DND-41 (cell line): ENCODE data around the gene RNF41.
"Not testable (repeated sequence)": the region's sequence is repeated elsewhere in the genome, so short reads cannot be mapped to it uniquely, and the experiment has no call there.

Experiments
- ATAC-seq: fragments of 200-7000 bp; cut with Tn5 transposase; 3 replicates; pipeline ENCODE4 v1.9.1; 2021; ENCODE audit warnings: low read depth; ENCODE audit not compliant: insufficient read depth
- DNase-seq: peaks from one replicate; pipeline ENCODE4 v3.0.0-alpha.2; 2020
- H2AFZ ChIP-seq: 2 replicates; pipeline ENCODE4 v1.6.0; 2012; ENCODE audit warnings: low read depth, low read length
- H3K27ac ChIP-seq: 2 replicates; pipeline ENCODE4 v1.5.1; 2012; ENCODE audit warnings: low read length, inconsistent platforms
- H3K27me3 ChIP-seq: fragments of 200-600 bp; sonication (generic); 2 replicates; pipeline ENCODE4 v1.6.0; 2012; ENCODE audit warnings: low read length, mild to moderate bottlenecking, inconsistent platforms; ENCODE audit not compliant: insufficient read depth, poor library complexity
- H3K36me3 ChIP-seq: 2 replicates; pipeline ENCODE4 v1.5.1; 2012; ENCODE audit warnings: low read length, inconsistent platforms; ENCODE audit not compliant: insufficient read depth
- H3K4me1 ChIP-seq: 2 replicates; pipeline ENCODE4 v1.5.1; 2012; ENCODE audit warnings: mild to moderate bottlenecking, low read length; ENCODE audit not compliant: insufficient read depth
- H3K4me2 ChIP-seq: 2 replicates; pipeline ENCODE4 v1.6.0; 2012; ENCODE audit warnings: mild to moderate bottlenecking, moderate library complexity, low read length, inconsistent platforms; ENCODE audit not compliant: insufficient read depth
- H3K4me3 ChIP-seq, 2 experiments: fragments of 200-600 bp in 1 of 2; shearing (Covaris generic) in 1 of 2; 2 replicates each; pipeline ENCODE4 v1.5.1; 2012 to 2016; ENCODE audit warnings: inconsistent platforms in 2 of 2, low read length in 2 of 2, mild to moderate bottlenecking in 2 of 2, low read depth in 1 of 2, moderate library complexity in 1 of 2
- H3K79me2 ChIP-seq: 2 replicates; pipeline ENCODE4 v1.6.0; 2012; ENCODE audit warnings: low read length, inconsistent platforms; ENCODE audit not compliant: insufficient read depth
- H3K9ac ChIP-seq: 2 replicates; pipeline ENCODE4 v1.6.0; 2012; ENCODE audit warnings: low read depth, mild to moderate bottlenecking, inconsistent platforms, low read length, moderate library complexity
- H3K9me3 ChIP-seq: 2 replicates; pipeline ENCODE4 v1.5.1; 2012; ENCODE audit warnings: low read length, moderate library complexity, mild to moderate bottlenecking, inconsistent platforms; ENCODE audit not compliant: insufficient read depth, severe bottlenecking
- H4K20me1 ChIP-seq: 2 replicates; pipeline ENCODE4 v1.6.0; 2012; ENCODE audit warnings: low read length; ENCODE audit not compliant: insufficient read depth
- EZH2 ChIP-seq: IDR thresholded peaks from 3 replicates; pipeline ENCODE4 v1.6.1; 2012; ENCODE audit warnings: borderline replicate concordance, low read depth, mild to moderate bottlenecking, moderate library complexity, low read length, inconsistent platforms; ENCODE audit not compliant: severe bottlenecking
- TF ChIP-seq, protein P1 (sequence below): IDR thresholded peaks from 2 replicates; pipeline ENCODE4 v1.5.1; 2012; ENCODE audit warnings: borderline replicate concordance, low read length, moderate library complexity, mild to moderate bottlenecking; ENCODE audit not compliant: poor library complexity, severe bottlenecking; ENCODE audit errors: extremely low read depth

RNF41 gene

DNA sequence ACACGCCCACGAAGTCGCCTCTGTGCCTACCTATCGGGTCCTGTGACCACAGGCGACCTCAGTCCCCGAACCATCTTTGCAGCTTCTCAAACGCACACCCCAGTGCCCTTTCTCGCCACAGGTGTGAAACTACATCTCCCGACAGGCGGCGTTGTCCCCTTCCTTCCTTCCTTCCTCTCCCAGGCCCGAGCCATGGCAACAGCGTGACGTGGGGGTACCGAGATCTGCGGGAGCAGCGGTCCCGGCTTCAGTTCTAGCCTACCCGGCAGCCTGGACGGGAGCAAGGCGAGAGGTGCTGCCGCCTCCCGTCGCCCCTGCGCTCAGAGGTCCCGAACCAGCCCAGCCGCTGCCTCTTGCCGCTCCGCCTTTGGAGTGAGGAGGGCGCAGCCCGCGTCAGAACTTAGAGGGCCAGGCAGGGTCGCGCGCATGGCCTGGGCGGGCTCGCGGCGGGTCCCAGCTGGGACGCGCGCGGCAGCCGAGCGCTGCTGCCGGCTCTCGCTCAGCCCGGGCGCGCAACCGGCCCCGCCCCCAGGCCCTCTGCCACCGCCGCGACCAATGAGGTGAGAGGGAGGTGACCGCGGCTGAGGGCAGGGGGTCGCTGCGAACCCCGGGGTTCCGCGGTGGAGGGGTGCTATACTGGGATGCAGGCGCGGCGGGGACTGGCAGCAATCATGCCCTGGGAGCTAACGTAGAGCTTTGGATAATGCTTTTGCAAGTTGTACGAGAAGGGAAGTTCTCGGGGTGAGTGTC lies 45.1 kb upstream of the RNF41 start, which contains the start of gene COQ10A:
Gene COQ10A, plus strand, starts transcription at position 250 of the 750 bp plus-strand sequence. Its CDS starts 177 bp downstream, at position 427.
- ATAC-seq (peak; percentile 91), DNase-seq (peak; percentile 90)
- TF ChIP-seq EZH2: no peak
- TF ChIP-seq, protein P1, sequence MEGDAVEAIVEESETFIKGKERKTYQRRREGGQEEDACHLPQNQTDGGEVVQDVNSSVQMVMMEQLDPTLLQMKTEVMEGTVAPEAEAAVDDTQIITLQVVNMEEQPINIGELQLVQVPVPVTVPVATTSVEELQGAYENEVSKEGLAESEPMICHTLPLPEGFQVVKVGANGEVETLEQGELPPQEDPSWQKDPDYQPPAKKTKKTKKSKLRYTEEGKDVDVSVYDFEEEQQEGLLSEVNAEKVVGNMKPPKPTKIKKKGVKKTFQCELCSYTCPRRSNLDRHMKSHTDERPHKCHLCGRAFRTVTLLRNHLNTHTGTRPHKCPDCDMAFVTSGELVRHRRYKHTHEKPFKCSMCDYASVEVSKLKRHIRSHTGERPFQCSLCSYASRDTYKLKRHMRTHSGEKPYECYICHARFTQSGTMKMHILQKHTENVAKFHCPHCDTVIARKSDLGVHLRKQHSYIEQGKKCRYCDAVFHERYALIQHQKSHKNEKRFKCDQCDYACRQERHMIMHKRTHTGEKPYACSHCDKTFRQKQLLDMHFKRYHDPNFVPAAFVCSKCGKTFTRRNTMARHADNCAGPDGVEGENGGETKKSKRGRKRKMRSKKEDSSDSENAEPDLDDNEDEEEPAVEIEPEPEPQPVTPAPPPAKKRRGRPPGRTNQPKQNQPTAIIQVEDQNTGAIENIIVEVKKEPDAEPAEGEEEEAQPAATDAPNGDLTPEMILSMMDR: peak; percentile 77
- Histone ChIP-seq H2AFZ (peak within 1 kb of the TSS; percentile 95), H3K79me2 (no peaks in the 10 kb centered on the region), H4K20me1 (no peaks in the 10 kb centered on the region), H3K4me1 (peaks cover 25% of the 10 kb centered on the region), H3K4me3 (peak within 1 kb of the TSS; percentile 31 to 71), H3K27me3 (no peaks in the 10 kb centered on the region), H3K27ac (peak within 1 kb of the TSS; percentile 75), H3K9me3 (no peaks in the 10 kb centered on the region), H3K36me3 (peaks cover 28% of the 10 kb centered on the region), H3K4me2 (peak within 1 kb of the TSS; percentile 99), H3K9ac (peak within 1 kb of the TSS; percentile 66)

- not testable (repeated sequence) for ATAC-seq, H3K9me3 ChIP-seq, H3K27me3 ChIP-seq, DNase-seq, H4K20me1 ChIP-seq, H3K79me2 ChIP-seq
- peaks cover 25% of the 10 kb centered on the region for H3K4me1 ChIP-seq
- H3K27ac ChIP-seq: peak overlapping the region; percentile 75
- H3K9ac ChIP-seq: peak overlapping the region; percentile 66
- peak overlapping the region; percentile 95 for H2AFZ ChIP-seq
- peak overlapping the region; percentile 99 for H3K4me2 ChIP-seq
- H3K4me3 ChIP-seq: peak overlapping the region; percentile 31 to 71
- peaks cover 23% of the 10 kb centered on the region for H3K36me3 ChIP-seq
These were observed 44.5 kb upstream of the RNF41 start for GRCh38 chr12:56266068-56266692.

DNA sequence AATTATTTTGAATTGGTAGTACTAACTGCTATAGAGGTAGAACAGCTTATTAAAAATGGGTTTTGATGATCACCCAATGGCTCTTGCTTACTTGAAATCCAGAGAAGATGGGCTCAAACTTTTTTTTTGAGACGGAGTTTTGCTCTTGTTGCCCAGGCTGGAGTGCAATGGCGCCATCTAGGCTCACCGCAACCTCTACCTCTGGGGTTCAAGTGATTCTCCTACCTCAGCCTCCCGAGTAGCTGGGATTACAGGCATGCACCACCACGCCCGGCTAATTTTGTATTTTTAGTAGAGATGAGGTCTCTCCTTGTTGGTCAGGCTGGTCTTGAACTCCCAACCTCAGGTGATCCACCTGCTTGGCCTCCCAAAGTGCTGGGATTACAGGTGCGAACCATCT lies 41.2 kb upstream of the RNF41 start:
- TF ChIP-seq, protein P1: peak; percentile 23
- H3K27me3 ChIP-seq, H3K9ac ChIP-seq, H3K27ac ChIP-seq, H2AFZ ChIP-seq, H3K36me3 ChIP-seq, H3K79me2 ChIP-seq, H3K4me3 ChIP-seq, H4K20me1 ChIP-seq, ATAC-seq, DNase-seq, H3K9me3 ChIP-seq, H3K4me2 ChIP-seq: not testable (repeated sequence)
- peaks cover 30% of the 10 kb centered on the region for H3K4me1 ChIP-seq

DNA sequence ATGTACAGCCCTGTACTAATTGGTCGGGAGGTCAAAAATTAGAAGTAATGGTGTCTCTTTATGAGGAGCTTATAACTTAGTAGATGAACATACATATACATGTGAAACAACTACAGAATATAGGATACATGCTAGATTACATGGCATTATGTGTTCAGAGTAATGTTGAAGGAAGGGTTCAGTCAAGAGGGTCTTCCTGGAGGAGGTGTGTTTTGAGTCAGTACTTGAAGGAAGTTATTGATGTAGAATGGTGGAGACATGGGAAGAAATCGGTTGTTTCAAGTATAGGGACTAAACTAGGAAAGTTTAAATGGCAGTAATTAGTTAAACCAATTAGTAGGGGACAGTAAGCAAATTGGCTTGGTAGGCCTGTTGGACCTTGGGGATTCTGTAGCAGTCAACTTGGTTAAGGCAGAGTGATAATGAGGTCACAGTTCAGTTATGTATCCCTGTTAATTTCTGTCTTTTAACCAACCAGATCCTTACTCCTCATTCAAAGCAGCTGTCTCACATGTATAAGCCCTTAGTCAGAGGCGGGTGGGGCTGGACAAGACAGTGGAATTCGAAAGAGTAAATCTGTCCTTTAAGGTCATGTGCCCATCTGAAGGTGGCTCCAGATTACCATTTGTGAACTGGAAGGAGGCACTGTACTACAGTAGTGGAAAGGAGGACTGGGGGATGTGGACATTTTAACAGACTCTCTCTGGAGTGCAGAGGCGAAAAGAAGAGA lies 39.9 kb upstream of the RNF41 start:
- peaks cover 12% of the 10 kb centered on the region for H3K36me3 ChIP-seq
- no peak overlapping the region for H3K4me3 ChIP-seq
- no peaks in the 10 kb centered on the region for H3K27me3 ChIP-seq
- no peak overlapping the region for H3K4me2 ChIP-seq
- no peak overlapping the region for H3K27ac ChIP-seq
- no peak for TF ChIP-seq EZH2
- TF ChIP-seq, protein P1: no peak
- no peak for DNase-seq
- H3K9ac ChIP-seq: no peak overlapping the region
- H3K4me1 ChIP-seq: peaks cover 30% of the 10 kb centered on the region
- peaks cover 7% of the 10 kb centered on the region; the same call in 1 of the 2 replicates for H4K20me1 ChIP-seq
- H2AFZ ChIP-seq: no peak overlapping the region
- peaks cover 15% of the 10 kb centered on the region for H3K79me2 ChIP-seq
- no peaks in the 10 kb centered on the region for H3K9me3 ChIP-seq
- no peak for ATAC-seq
